ENCODE measurements around the gene ARPC1A. TPM values are rescaled to one million over a fixed set of nuclear protein-coding genes. Genes with fewer than 3 reads are reported as not detected.

ARPC1A gene
- total RNA-seq, 1 donor from 2014 or later, result 109 TPM

GRCh38 chr7:99368750-99369389, 43.2 kb downstream of the ARPC1A start:
- Histone ChIP-seq H3K4me3 (no peak overlapping the region), H3K4me1 (peaks cover 20% of the 10 kb centered on the region), H3K36me3 (peaks cover 43% of the 10 kb centered on the region), H3K27me3 (ENCODE audit: low read depth) (no peaks in the 10 kb centered on the region), H3K27ac (peak overlapping the region; percentile 76), H3K9me3 (no peaks in the 10 kb centered on the region)
- DNase-seq, result peak; percentile 47
- peak; percentile 69 to 78 for ATAC-seq
- intact Hi-C loops (cut with DNase I), result no loop called here
- TF ChIP-seq CTCF (IDR thresholded peaks at IDR 0.05), result no peak

- Histone ChIP-seq H3K36me3 (peaks cover 33% of the 10 kb centered on the region), H3K27me3 (ENCODE audit: low read depth) (no peaks in the 10 kb centered on the region), H3K27ac (peak overlapping the region; percentile 76), H3K9me3 (no peaks in the 10 kb centered on the region), H3K4me3 (no peak overlapping the region), H3K4me1 (peaks cover 23% of the 10 kb centered on the region)
- ATAC-seq (no peak), DNase-seq (peak; percentile 18)
- no peak for TF ChIP-seq CTCF (IDR thresholded peaks at IDR 0.05)
- intact Hi-C loops (cut with DNase I), result no loop called here
These were observed 44.2 kb downstream of the ARPC1A start for GRCh38 chr7:99369767-99370391.

- H3K27ac ChIP-seq, result peak overlapping the region; percentile 93
These were observed 45.8 kb downstream of the ARPC1A start for GRCh38 chr7:99371376-99371920.

GRCh38 chr7:99372275-99373090, 46.8 kb downstream of the ARPC1A start:
- peak; percentile 72 for DNase-seq

More at GRCh38 chr7:99371376-99371920, 45.8 kb downstream of the ARPC1A start:
- Histone ChIP-seq H3K27me3 (ENCODE audit: low read depth) (no peaks in the 10 kb centered on the region), H3K4me3 (no peak overlapping the region), H3K36me3 (peaks cover 22% of the 10 kb centered on the region), H3K9me3 (no peaks in the 10 kb centered on the region), H3K4me1 (peaks cover 34% of the 10 kb centered on the region)
- intact Hi-C loops (cut with DNase I), result no loop called here
- no peak for TF ChIP-seq CTCF (IDR thresholded peaks at IDR 0.05)
- no peak for ATAC-seq
- DNase-seq, result no peak

More at GRCh38 chr7:99372275-99373090, 46.8 kb downstream of the ARPC1A start:
- Histone ChIP-seq H3K9me3 (no peaks in the 10 kb centered on the region), H3K4me3 (no peak overlapping the region), H3K27me3 (ENCODE audit: low read depth) (no peaks in the 10 kb centered on the region), H3K27ac (peak overlapping the region; percentile 93), H3K36me3 (peaks cover 17% of the 10 kb centered on the region), H3K4me1 (peaks cover 44% of the 10 kb centered on the region)
- peak; percentile 25 to 46 for ATAC-seq
- no peak for TF ChIP-seq CTCF (IDR thresholded peaks at IDR 0.05)
- intact Hi-C loops (cut with DNase I), result no loop called here
